HG03139 (cell line): ENCODE data around the gene LTA.
"Not testable (repeated sequence)": the region's sequence is repeated elsewhere in the genome, so short reads cannot be mapped to it uniquely, and the experiment has no call there.

ENCODE experiments used
- ATAC-seq: cut with Tn5 transposase; IDR thresholded peaks from one replicate; pipeline ENCODE4 v1.9.1; 2021; ENCODE audit not compliant: unreplicated experiment

The LTA gene

DNA sequence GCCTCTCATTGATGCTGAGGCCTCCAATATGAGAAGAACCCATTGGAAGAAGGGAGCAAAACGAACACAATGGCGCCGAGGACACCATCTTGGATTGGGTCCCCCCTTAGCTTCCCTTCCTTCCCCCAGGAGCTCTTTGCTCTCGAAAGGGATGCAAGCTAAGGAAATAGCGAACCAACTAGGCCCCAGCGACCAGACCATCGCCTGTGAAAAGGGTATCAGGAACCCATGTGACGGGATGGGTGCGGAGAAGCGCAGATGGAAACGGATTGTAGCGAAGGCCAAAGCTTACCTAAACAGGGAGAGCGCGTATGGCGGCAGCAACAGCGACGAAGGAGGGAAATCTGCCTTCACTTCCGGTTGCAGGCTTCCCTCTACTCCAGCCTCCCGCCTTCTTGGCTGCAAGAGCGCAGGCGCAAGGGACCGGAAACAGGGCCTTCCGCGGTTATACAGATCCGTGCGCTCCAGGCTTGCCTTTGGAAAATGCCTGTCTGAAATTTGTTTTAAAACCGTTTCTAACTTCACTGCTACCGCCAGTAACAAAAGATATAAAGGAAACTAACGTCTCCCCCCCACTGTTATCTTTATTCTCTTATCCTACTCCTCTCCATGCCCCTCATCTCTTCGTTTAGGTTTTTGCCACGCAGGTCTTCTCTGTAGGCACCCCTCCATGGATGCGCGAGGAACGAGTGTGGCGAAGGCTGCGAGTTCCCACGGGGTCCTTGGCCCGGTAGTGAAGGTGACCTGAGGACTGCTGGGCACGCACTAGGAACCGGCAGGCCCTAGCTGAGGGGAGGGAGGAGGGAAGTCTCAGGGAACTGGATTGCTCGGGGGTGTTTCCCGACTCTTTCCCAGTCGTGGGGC is 30.2 kb upstream of the LTA start, which contains the start of gene DDX39B:
TSS of gene DDX39B (minus strand) at position 346 of the 864 bp plus-strand sequence. CDS start 1,471 bp downstream, outside the sequence.
- peak; percentile 42 for ATAC-seq

DNA sequence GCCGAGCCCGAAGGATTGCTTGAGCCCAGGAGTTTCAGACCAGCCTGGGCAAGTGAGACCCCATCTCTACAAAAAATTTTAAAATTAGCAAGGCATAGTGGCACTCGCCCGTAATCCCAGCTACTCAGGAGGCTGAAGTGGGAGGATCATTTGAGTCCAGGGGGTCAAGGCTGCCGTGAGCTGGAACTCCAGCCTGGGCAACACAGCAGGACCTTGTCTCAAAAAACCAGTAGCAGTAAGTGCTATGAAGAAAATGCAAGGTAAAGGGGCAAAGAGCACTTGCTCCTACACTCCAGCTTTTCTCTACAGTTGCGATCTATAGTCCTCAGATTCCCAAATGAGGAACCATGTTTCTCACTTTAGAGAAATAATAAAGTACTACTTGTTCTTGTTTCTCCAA is 28.4 kb upstream of the LTA start:
- ATAC-seq = no peak

DNA sequence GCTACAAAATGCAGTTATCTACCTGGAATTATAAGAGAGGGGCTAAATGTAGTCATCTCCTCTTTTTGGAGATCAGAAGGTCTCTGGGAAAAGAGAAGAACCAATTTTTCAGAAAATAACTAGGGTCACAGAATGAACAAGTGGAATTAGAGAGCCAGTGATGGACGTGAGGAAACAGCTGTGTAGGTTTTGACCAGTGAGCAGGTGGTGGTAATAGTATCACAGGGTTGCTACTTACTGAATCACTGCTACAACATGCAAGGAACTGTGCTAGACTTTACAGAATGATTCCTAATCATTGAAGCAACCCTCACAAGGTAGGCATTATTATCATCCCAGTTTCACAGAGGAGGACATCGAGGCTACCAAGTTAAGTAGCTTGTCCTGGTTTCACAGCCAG is 27.4 kb upstream of the LTA start:
- no peak for ATAC-seq

DNA sequence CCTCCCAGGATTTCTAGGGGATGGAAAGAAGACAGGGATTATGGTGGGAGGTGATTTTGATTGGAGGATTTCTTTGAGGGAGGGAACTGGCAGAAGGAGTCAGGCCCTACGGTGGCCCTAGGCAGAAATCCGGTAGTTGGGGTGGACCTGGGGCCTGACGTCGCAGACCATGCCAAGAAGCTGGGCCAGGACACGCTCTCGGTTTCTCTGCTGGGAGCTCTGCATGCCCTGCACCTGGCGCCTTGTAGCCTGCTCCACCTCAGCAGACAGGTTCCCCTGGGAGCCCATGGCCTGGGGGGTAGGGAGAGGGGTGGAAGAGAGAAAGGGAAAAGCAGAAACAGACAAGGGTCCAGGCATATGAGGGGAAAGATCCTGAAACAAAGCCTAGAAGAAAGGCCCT is 26.8 kb upstream of the LTA start:
- no peak for ATAC-seq

DNA sequence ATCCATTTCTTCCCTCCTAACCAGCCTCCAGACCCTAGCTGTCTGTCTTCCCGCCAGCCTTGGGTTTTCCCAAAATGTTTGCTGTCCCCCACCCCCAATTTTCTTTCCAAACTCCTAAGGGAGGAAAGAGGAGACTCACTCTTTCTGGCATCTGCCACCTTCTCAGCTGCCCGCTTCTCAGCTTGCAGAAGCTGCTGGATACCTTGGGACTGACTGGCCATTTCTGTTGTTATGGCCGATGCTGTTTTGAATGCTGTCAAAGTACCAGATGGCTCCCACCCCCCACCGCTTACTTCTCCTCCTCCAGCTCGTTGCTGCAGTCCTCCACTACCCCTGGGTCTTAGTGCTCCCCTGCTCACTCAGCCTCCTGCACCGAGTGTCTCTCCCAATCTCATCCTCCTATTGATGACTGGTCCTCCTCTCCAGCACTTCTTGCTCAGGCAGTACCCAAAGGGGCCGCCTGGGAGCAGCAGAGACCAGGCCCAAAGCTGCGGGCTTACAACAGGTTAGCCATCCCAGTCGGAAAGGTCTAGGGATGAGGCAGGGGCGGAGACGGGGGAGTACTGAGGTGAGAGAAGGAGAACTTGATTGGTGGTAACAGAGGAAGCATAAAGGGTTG is 25.6 kb upstream of the LTA start, which contains the start of gene ATP6V1G2:
TSS of gene ATP6V1G2 (minus strand) at position 270 of the 619 bp plus-strand sequence. CDS start at position 221, 49 bp downstream.
- peak; percentile 37 for ATAC-seq

DNA sequence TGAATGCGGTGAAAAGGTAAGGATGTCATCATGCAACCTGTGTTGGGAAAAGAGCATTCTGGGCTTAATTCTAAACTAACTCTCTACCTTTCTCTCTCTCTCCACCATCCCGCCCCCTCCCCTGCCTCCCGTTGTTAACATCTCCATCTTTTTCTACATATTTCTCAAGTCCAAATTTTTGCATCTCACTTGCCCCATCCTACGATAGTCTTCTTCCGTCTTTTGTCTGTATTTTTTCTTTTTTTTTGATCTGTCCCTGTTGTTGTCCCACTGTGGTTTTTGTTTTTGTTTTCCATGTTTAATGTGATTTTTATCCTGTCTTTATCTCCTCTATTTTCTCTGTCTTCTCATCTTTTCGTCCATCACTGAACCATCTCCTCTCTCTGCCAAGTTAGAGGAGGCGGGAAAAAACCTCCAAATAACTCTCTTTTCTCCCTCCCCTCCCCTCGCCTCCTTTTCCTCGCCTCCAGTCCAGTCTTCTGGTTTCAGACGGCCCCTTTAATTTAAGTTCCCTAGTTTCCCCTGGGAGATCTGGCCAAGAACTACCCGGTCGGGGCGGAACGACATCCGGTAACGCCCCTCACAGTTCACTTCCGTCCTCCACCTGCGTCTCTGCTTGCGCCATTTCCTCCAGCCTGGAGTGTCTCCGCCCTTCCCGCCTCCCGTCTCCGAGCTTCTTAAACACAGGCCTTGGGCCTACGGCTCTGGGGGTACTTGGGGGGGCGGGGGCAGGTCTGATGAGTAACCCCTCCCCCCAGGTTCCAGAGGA is 24.9 kb upstream of the LTA start, which contains the start of gene NFKBIL1:
TSS of gene NFKBIL1 (plus strand) at position 651 of the 769 bp plus-strand sequence. CDS start at position 738, 87 bp downstream.
- ATAC-seq = peak; percentile 45

DNA sequence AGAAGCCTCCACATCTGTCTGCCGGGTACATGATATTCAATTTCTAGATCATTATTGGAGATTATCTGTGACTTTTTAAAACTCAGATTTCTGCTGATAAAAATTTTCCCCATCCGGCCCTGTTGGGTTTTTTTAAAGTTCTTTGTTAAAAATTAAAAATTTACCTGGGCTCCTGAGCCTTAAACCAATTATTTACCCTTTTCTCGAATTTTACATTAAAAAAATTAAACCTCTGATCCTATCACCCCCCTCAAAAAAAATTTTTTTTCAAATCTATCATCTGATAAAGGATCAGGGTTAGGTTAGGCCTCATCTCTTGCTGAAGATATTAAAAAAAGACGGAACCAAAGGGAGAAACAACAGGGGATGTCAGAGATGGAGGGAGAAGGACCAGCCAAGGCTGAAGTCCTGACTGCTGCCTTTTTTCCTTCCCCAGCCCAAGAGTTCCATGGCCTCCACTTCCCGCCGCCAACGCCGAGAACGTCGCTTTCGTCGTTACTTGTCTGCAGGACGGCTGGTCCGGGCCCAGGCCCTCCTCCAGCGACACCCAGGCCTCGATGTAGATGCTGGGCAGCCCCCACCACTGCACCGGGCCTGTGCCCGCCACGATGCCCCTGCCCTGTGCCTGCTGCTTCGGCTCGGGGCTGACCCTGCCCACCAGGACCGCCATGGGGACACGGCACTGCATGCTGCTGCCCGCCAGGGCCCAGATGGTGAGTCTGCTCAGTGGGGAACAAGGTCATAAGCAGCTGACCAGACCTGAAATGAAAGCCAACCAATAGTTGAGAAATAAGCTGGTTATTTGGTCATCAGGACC is 24.2 kb upstream of the LTA start:
- ATAC-seq = no peak

DNA sequence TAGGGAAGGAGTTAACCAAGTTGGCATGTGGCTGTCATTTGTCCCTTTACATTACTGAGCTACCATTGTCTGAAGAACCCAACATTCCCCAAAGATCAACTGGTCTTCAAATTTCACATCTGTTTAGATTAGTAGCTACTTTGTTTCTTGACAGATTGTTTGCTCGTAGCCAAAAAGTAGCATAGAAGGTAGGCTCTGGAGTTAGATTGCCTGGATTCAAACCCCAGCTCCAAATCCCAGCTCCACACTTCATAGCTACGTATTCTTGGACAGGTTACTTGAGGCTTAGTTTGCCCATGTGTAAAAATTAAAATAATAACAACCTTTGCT is 23.6 kb upstream of the LTA start:
- no peak for ATAC-seq

DNA sequence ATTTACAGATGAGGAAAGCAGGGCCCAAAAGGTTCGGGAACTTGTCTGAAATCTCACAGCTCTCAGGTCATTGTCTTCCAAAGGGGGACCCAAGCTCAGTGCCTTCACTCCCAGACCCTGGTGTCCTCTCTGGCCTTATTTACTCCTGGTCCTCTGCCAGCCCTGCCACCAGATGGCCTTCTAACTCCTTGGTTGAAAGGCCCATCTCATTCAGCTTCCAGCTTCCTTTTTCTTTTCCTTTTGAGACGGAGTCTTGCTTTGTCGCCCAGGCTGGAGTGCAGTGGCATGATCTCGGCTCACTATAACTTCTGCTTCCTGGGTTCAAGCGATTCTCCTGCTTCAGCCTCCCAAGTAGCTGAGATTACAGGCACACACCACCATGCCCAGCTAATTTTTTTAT is 20.7 kb upstream of the LTA start:
- ATAC-seq = not testable (repeated sequence)

DNA sequence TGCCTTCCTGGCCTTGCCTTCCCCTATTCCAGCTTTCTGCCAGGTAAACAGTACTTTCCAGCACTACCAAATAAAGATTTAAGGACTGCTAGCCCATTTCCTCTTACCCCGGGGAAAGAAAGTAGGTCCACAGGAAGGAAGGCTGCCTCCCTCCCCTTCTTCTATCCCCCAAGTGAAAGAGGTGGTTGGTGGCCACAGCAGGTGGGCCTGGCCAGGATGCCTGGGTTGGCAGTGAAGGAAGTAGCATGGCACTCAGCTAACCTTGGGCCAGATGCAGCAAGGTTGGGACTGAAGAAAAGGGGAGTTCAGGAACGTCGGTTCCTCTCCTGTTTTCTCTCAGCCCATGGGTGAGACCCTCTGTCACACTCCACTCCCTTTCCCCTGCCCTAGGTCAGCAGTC is 15.8 kb upstream of the LTA start:
- no peak for ATAC-seq

DNA sequence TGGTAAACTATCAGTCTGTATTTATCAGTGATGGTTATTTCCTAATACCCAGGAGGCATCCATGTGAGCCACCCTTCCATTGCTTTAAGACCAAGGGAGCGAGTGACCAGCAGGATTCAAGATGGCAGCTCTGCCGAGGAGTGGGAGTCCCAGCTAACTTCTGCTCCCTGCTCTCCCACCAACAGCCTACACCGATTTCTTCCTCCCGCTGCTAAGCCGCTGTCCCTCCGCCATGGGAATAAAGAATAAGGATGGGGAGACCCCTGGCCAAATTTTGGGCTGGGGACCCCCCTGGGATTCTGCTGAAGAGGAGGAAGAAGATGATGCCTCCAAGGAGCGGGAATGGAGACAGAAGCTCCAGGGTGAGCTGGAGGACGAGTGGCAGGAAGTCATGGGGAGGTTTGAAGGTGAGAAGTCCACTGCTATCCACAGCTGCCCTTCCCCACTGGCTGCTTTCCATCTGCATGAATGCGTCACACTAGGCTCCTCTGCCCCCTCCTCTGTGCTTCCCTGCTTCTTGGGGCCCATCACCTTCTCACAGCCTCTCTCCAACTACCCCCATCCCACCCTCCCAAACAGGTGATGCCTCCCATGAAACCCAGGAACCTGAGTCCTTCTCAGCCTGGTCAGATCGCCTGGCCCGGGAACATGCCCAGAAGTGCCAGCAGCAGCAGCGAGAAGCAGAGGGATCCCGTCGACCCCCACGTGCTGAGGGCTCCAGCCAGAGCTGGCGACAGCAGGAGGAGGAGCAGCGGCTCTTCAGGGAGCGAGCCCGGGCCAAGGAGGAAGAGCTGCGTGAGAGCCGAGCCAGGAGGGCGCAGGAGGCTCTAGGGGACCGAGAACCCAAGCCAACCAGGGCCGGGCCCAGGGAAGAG is 14.4 kb upstream of the LTA start:
- no peak for ATAC-seq

DNA sequence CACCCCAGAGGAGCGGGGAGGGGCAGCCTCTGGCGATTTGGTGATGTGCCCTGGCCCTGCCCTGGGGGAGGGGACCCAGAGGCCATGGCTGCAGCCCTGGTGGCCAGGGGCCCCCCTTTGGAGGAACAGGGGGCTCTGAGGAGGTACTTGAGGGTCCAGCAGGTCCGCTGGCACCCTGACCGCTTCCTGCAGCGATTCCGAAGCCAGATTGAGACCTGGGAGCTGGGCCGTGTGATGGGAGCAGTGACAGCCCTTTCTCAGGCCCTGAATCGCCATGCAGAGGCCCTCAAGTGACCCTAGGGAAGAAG is 13.8 kb upstream of the LTA start:
- ATAC-seq = no peak

DNA sequence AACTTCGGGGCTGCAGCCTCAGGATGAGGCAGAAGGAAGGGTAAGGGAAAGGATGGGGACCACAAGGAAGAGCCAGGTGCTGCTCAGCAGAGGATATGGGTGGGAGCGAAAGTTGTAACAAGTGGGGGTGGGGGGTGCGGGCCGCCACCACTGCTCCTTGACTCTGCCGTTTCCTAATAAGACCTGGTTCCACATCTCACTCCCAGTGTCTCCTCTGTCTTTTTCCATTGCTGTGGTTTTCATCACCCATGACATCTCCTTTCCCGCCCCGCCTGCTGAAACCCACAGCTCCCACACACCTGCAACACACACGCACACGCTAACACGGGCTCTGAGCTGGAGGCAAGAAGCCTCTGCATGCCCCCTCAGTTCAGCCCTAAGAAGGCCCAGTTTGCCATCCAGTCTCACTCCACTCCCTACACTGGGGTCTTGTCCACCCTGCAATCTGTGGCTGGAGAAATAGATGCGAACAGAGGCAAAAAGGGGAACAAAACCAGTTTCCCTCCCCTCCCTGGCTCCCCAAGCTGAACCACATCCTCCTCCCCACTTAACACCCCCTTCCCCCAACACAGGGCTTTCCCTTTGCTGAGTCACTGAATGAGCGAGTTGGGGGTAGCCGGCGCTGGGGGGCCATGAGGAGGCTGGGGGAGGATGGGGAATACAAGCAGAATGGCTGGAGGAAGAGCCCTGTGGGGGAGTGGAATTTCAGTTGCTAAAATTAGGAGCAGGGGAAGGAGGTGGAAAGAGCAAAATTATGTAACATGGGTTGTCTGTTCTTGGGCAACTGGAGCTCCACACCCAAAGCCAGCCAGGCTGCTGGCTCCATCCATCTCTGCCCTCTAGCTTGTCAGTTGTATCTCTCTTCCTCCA is 13.2 kb upstream of the LTA start:
- ATAC-seq = no peak

DNA sequence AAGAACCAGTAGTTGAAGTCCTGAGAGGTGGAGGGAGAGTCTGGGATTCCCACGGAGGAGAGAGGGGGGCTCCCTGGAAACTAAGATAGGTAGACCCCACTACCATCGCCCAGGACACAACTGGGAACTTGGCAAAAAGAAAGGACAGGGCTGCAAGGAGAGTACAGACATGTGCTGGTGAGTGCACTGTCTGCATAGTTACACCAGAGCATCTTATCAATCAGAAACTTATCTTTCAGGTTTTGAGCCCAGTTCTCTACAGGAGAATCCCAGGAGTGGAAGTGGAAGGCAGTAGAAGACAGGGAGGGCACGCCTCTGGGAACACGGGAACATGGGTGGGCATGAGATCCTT is 12.5 kb upstream of the LTA start:
- ATAC-seq = no peak

DNA sequence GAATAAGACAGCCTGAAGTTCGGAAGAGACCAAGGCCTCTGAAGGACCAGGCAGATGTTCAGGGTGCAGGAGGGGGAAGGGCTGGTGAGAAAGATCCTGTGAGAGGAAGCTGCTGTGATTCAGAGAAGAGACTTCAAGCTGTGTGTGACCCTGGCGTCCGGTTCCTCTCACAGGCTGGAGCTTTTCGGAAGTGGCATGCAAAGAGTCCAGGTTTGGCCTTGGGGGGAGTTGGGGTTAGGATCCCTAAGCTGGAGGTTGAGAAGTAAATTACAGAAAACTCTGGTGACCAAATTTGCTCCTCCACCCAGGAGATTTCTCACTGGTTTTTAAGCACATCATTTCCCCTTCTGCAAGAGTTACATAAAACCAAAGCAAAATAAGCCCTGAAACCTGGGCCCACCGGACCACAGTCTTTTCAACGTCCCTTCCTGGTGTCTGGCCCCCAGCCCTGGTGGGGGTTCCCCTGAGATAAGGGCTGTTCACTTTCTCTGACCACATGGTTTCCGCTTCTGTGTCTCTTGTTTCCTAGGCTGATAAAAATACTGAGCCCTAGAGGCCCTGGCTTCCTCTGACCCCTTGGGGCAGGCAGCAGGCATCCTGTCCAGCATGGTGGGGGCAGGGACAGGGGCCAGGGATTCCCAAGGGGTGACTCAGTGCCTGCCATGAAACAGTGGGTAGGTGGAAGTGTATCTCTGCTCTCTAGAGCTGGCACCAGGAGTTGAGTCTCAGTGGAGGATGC is 12.0 kb upstream of the LTA start:
- peak; percentile 63 for ATAC-seq

DNA sequence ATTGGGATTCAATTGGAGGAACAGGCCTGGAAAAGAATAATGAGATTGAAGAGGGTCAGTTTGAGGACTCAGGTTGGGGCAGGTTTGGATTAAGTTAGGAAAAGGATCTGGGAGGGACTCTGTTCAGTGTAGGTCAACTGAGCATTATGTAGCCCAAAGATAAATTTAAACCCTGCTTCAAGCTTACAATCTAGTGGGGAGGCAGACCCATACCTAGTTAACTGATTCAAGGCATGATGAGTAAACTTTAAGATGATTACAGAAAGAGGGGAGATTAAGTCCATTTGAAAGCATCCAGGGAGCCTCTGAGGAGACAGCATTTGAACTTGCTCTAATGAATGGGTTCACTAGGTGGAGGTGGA is 11.4 kb upstream of the LTA start:
- ATAC-seq = no peak

DNA sequence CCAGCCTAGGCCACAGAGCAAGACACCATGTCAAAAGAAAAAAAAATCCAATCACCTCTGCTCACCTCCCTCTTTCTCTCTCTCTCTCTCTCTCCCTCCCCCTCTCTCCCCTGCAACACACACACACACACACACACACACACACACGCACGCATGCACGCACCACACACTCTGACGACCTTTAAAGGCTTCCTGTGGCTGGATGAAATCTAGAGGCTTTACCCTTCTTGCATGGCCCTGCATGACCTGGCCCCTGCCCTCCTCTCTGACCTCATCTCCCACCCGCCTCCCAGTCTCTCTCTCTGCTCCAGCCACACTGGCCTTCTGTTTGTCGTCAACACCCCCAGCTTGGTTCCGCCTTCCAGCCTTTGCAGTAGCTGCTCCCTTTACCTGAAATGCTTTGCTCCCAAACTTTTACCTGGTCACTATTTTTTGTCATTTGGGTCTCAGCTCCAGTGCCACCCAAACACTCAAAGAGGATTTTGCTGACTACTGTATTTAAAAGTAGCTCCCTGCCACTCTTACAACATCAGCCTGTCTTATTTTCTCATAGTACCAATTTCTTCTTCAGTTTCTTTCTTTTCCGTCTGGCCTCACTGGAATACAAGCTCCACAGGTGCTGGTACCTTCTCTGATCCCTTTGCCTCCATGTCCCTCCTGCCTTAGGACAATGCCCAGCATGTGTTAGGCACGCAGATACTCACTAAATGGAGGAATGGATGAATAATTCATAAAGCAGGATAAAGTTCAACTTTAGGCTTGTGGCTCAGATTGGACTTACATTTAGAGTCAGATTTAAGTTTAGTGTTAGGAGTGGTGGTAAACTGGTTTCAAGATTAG is 4.3 kb upstream of the LTA start:
- ATAC-seq = no peak

DNA sequence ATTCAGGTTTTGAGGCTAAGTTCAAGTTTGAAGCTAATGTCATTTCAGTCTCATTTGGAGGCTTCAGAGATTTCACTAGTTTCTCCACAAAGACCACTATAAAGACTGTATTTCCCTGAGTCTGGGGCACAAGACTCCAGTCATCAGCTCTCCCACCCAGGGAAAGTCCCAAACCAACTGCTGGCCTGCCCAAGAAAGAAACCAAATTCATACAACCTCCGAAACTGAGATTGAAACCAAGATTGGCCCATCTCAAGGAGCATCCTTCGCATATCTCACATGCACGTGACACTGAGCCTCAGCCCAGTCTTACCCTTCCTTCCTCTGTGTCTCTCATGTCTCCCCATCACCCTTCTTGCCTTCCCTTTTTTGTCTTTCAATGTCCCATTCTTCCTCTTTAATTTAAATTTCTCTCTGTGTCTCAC is 3.5 kb upstream of the LTA start:
- ATAC-seq = peak; percentile 50
